Osteoblast (primary cell): ENCODE results near the gene WHRN. TPM values are rescaled to one million over a fixed set of nuclear protein-coding genes. Genes with fewer than 3 reads are reported as not detected.

Source experiments
- DNase-seq: peaks from one replicate; pipeline ENCODE4 v3.0.0; 2011; ENCODE audit warnings: low spot score, mixed read lengths; ENCODE audit not compliant: insufficient read length; ENCODE audit errors: missing footprints
- H2AFZ ChIP-seq: 2 replicates; pipeline ENCODE4 v1.6.0; 2011; ENCODE audit warnings: mild to moderate bottlenecking, low read length
- H3K27ac ChIP-seq: 2 replicates; pipeline ENCODE4 v1.5.1; 2011; ENCODE audit warnings: mild to moderate bottlenecking, low read depth, low read length, moderate library complexity
- H3K27me3 ChIP-seq: 2 replicates; pipeline ENCODE4 v1.6.0; 2012; ENCODE audit warnings: mild to moderate bottlenecking, control low read depth, inconsistent platforms, low read length, moderate library complexity; ENCODE audit not compliant: insufficient read depth
- H3K36me3 ChIP-seq: 2 replicates; pipeline ENCODE4 v1.5.1; 2011; ENCODE audit warnings: mild to moderate bottlenecking, low read length, control low read depth, moderate library complexity; ENCODE audit not compliant: insufficient read depth
- H3K4me1 ChIP-seq: 2 replicates; pipeline ENCODE4 v1.5.1; 2011; ENCODE audit warnings: mild to moderate bottlenecking, low read length, control low read depth, moderate library complexity; ENCODE audit not compliant: insufficient read depth
- H3K4me2 ChIP-seq: 2 replicates; pipeline ENCODE4 v1.6.0; 2011; ENCODE audit warnings: mild to moderate bottlenecking, low read length; ENCODE audit not compliant: insufficient read depth
- H3K4me3 ChIP-seq: fragments of 200-600 bp; sonication (generic); 3 replicates; pipeline ENCODE4 v1.5.1; 2012; ENCODE audit warnings: mild to moderate bottlenecking, low read length, inconsistent platforms; ENCODE audit not compliant: insufficient read depth
- H3K79me2 ChIP-seq: 2 replicates; pipeline ENCODE4 v1.6.0; 2012; ENCODE audit warnings: mild to moderate bottlenecking, low read length, control low read depth, inconsistent platforms; ENCODE audit not compliant: insufficient read depth
- H3K9me3 ChIP-seq: 2 replicates; pipeline ENCODE4 v1.5.1; 2011; ENCODE audit warnings: low read depth, low read length, control low read depth
- H4K20me1 ChIP-seq: 2 replicates; pipeline ENCODE4 v1.6.0; 2012; ENCODE audit warnings: mild to moderate bottlenecking, low read length, control low read depth; ENCODE audit not compliant: insufficient read depth
- total RNA-seq: library from RNA; depleted of rRNA; stranded (reverse); fragments of >200 nt; gene quantifications from 2 replicates; pipeline ENCODE4 v1.2.3, GENCODE V29; 2012
- TF ChIP-seq, protein P1 (sequence below): IDR thresholded peaks from 2 replicates; pipeline ENCODE4 v1.5.1; 2011; ENCODE audit warnings: mild to moderate bottlenecking, low read depth, low read length, moderate library complexity; ENCODE audit errors: extremely low read depth

WHRN gene
- total RNA-seq, 1 donor: 2.2 TPM

DNA sequence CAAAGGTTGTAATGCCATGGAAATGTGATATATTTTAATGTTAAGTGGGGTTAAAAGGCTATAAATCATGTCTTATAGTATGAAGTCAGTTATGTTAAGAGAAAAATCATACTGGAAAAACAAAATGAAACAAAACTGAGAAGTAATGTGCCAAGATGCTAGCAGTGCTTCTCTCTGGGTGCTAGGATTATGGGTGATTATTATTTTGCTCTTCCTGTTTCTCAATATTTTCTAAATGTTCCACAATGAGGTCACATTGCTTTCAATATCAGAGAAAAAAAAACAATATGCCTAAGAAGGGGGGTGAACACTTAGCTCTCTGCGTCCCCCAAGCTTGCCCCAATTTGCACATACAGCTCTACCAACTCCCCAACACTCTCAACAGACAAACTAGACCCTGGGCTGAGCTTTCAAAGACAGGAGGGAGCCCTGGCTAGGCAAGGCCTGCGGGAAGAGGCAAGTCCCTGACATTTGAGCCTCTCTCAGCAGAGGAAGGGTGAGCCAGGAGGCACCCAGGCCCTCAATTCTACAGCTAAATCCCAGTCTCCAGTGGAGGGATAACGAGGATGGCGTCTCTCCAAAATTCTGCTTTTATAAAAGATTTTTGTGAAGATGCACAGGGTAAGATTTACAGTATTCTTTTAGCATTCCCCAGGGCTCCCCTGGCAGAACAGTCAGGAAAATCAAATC is 24.4 kb downstream of the WHRN start:
- no peak overlapping the region for H3K4me2 ChIP-seq
- H3K9me3 ChIP-seq: no peaks in the 10 kb centered on the region
- TF ChIP-seq, protein P1, sequence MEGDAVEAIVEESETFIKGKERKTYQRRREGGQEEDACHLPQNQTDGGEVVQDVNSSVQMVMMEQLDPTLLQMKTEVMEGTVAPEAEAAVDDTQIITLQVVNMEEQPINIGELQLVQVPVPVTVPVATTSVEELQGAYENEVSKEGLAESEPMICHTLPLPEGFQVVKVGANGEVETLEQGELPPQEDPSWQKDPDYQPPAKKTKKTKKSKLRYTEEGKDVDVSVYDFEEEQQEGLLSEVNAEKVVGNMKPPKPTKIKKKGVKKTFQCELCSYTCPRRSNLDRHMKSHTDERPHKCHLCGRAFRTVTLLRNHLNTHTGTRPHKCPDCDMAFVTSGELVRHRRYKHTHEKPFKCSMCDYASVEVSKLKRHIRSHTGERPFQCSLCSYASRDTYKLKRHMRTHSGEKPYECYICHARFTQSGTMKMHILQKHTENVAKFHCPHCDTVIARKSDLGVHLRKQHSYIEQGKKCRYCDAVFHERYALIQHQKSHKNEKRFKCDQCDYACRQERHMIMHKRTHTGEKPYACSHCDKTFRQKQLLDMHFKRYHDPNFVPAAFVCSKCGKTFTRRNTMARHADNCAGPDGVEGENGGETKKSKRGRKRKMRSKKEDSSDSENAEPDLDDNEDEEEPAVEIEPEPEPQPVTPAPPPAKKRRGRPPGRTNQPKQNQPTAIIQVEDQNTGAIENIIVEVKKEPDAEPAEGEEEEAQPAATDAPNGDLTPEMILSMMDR: no peak
- peaks cover 2% of the 10 kb centered on the region for H4K20me1 ChIP-seq
- H2AFZ ChIP-seq: no peak overlapping the region
- H3K36me3 ChIP-seq: no peaks in the 10 kb centered on the region
- peaks cover 5% of the 10 kb centered on the region for H3K27me3 ChIP-seq
- H3K4me1 ChIP-seq: peaks cover 5% of the 10 kb centered on the region
- H3K79me2 ChIP-seq: no peaks in the 10 kb centered on the region
- DNase-seq: no peak
- H3K4me3 ChIP-seq: no peak overlapping the region
- H3K27ac ChIP-seq: no peak overlapping the region

DNA sequence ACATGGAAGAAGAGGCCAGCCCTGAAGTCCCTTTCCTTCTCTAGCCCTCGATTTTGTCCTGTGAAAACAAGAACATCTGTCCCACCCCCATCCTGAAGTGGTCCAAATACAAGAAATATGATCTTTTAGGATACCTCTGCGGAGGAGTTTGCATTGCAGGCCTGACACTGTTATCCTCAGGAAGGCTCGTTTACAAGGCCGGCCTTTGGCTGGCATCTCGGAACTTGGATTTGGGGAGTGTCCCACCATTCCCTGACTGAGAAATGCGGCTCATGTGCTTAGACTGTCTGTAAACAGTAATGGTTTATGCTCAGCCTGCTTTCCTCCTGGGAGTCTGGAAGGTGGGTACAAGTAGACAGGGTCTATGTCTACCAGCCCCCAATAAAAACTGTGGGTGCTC is 26.4 kb downstream of the WHRN start:
- Histone ChIP-seq H3K27ac (no peak overlapping the region), H3K27me3 (peaks cover 5% of the 10 kb centered on the region), H4K20me1 (peaks cover under 1% of the 10 kb centered on the region), H3K4me1 (no peaks in the 10 kb centered on the region), H3K9me3 (no peaks in the 10 kb centered on the region), H3K4me3 (no peak overlapping the region), H2AFZ (no peak overlapping the region), H3K36me3 (no peaks in the 10 kb centered on the region), H3K4me2 (no peak overlapping the region), H3K79me2 (no peaks in the 10 kb centered on the region)
- TF ChIP-seq, protein P1: no peak
- no peak for DNase-seq

DNA sequence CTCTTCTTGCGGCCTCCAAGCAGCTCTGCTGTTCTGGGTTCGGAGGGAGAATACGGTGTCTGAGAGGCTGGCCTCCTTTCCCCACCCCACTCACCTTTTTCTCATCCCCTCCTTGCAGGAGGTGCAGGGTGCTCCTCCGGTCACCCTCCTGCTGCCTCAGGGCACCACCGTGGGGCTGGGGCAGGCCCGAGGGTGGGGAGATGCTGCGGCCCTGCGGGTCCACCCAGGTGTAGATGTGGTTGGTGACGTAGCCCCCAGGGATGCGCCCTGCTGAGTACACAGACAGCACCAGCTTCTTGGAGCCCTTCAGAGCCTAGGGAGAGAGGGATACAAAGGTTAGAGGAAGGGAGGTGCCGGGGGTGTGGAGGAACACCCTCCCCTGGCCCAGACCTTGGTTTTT is 26.8 kb downstream of the WHRN start:
- no peaks in the 10 kb centered on the region for H3K9me3 ChIP-seq
- no peak overlapping the region for H3K27ac ChIP-seq
- H3K4me1 ChIP-seq: no peaks in the 10 kb centered on the region
- no peak for DNase-seq
- no peaks in the 10 kb centered on the region for H3K36me3 ChIP-seq
- H3K79me2 ChIP-seq: no peaks in the 10 kb centered on the region
- TF ChIP-seq, protein P1: no peak
- H3K4me2 ChIP-seq: no peak overlapping the region
- H3K4me3 ChIP-seq: no peak overlapping the region
- no peaks in the 10 kb centered on the region for H4K20me1 ChIP-seq
- peaks cover 4% of the 10 kb centered on the region for H3K27me3 ChIP-seq
- H2AFZ ChIP-seq: no peak overlapping the region

GRCh38 chr9:114477642-114478041 is 27.6 kb downstream of the WHRN start:
- H4K20me1 ChIP-seq: no peaks in the 10 kb centered on the region
- TF ChIP-seq, protein P1: no peak
- no peak overlapping the region for H3K4me2 ChIP-seq
- H3K4me3 ChIP-seq: no peak overlapping the region
- H3K4me1 ChIP-seq: no peaks in the 10 kb centered on the region
- no peak overlapping the region for H2AFZ ChIP-seq
- no peaks in the 10 kb centered on the region for H3K79me2 ChIP-seq
- no peak for DNase-seq
- peaks cover 3% of the 10 kb centered on the region for H3K27me3 ChIP-seq
- no peaks in the 10 kb centered on the region for H3K36me3 ChIP-seq
- no peak overlapping the region for H3K27ac ChIP-seq
- no peaks in the 10 kb centered on the region for H3K9me3 ChIP-seq
